Endothelial cell of umbilical vein (primary cell): ENCODE measurements around the gene CCDC73. TPM values are rescaled to one million over a fixed set of nuclear protein-coding genes. Genes with fewer than 3 reads are reported as not detected.

Experiments used
- BruUV-seq: library from RNA; stranded (reverse); fragments of 400-500 nt; replicated peaks from 2 replicates; lab custom pipeline; 2021; lab: Mats Ljungman, UMichigan
- CTCF ChIA-PET: fragments of 300-600, 350-600 bp; sonication (Branson Sonifier 250); formaldehyde crosslinking; loops from one replicate; lab custom pipeline; 2021; ENCODE audit warnings: antibody characterized with exemption, inconsistent platforms; lab: Charles Lee
- POLR2A ChIA-PET: fragments of 300-600, 350-600 bp; sonication (Branson Sonifier 250); formaldehyde crosslinking; loops from one replicate; lab custom pipeline; 2021; ENCODE audit warnings: antibody characterized with exemption, inconsistent platforms; lab: Charles Lee
- DNase-seq: peaks from one replicate; pipeline ENCODE4 v3.0.0-alpha.2; 2011; ENCODE audit warnings: low read depth, low spot score
- FAIRE-seq: peaks from 2 replicates; lab custom pipeline; 2011; peaks lifted over from hg19 to GRCh38; lab: Jason Lieb, UNC
- H2AFZ ChIP-seq: 2 replicates; pipeline ENCODE4 v1.6.0; 2012; ENCODE audit warnings: low read depth, low read length, control low read depth, inconsistent platforms
- H3K27ac ChIP-seq: 2 replicates; pipeline ENCODE4 v1.5.1; 2011; ENCODE audit warnings: low read depth, mild to moderate bottlenecking, control low read depth, low read length, moderate library complexity; ENCODE audit not compliant: insufficient read depth
- H3K27me3 ChIP-seq, 2 experiments: 2 replicates each; pipeline versions ENCODE4 v1.6.0 to v1.6.1; 2011; ENCODE audit warnings: low read length in 2 of 2, mixed read lengths in 1 of 2; ENCODE audit not compliant: control insufficient read depth in 2 of 2, insufficient read depth in 2 of 2
- H3K36me3 ChIP-seq, 2 experiments: 2 replicates in 1 of 2; 3 replicates in 1 of 2; pipeline ENCODE4 v1.5.1; 2011; ENCODE audit warnings: low read length in 2 of 2, mild to moderate bottlenecking in 1 of 2, moderate library complexity in 1 of 2; ENCODE audit not compliant: control insufficient read depth in 2 of 2, insufficient read depth in 2 of 2; ENCODE audit errors: extremely low read depth in 1 of 2
- H3K4me1 ChIP-seq: 3 replicates; pipeline ENCODE4 v1.5.1; 2011; ENCODE audit warnings: mild to moderate bottlenecking, low read length; ENCODE audit not compliant: control insufficient read depth, insufficient read depth; ENCODE audit errors: extremely low read depth
- H3K4me2 ChIP-seq: 2 replicates; pipeline ENCODE4 v1.6.1; 2011; ENCODE audit warnings: low read length, control low read depth, mixed read lengths; ENCODE audit not compliant: insufficient read depth
- H3K4me3 ChIP-seq, 3 experiments: fragments of 200-600 bp in 1 of 3; sonication (generic), shearing (Covaris generic) in 1 of 3; replicated peaks in 1 of 3; 2 replicates each; pipeline ENCODE4 v1.5.1; 2011 to 2016; ENCODE audit warnings: control low read depth in 3 of 3, low read length in 3 of 3, mild to moderate bottlenecking in 2 of 3, inconsistent platforms in 1 of 3, low read depth in 1 of 3, moderate library complexity in 1 of 3; ENCODE audit not compliant: insufficient read depth in 1 of 3
- H3K79me2 ChIP-seq: 2 replicates; pipeline ENCODE4 v1.6.0; 2012; ENCODE audit warnings: low read length, inconsistent platforms; ENCODE audit not compliant: control insufficient read depth, insufficient read depth
- H3K9ac ChIP-seq: replicated peaks from 2 replicates; pipeline ENCODE3; 2011; ENCODE audit warnings: low read length, control low read depth; ENCODE audit not compliant: insufficient read depth; ENCODE audit errors: extremely low read depth
- H3K9me1 ChIP-seq: replicated peaks from 3 replicates; pipeline ENCODE4 v1.6.0; 2011; ENCODE audit warnings: mild to moderate bottlenecking, low read length; ENCODE audit not compliant: control insufficient read depth, insufficient read depth; ENCODE audit errors: extremely low read depth
- H3K9me3 ChIP-seq: replicated peaks from 2 replicates; pipeline ENCODE4 v1.5.1; 2012; ENCODE audit warnings: low read length, inconsistent platforms; ENCODE audit not compliant: control insufficient read depth, insufficient read depth
- H4K20me1 ChIP-seq: replicated peaks from 2 replicates; pipeline ENCODE3; 2011; ENCODE audit warnings: mild to moderate bottlenecking, low read length; ENCODE audit not compliant: control insufficient read depth, insufficient read depth; ENCODE audit errors: extremely low read depth
- EZH2 ChIP-seq: IDR thresholded peaks from 2 replicates; pipeline ENCODE4 v1.6.1; 2012; ENCODE audit warnings: borderline replicate concordance, low read depth, mild to moderate bottlenecking, moderate library complexity, low read length, inconsistent platforms; ENCODE audit not compliant: severe bottlenecking
- FOS ChIP-seq: IDR thresholded peaks from 2 replicates; pipeline ENCODE4 v1.6.1; 2011; ENCODE audit warnings: mild to moderate bottlenecking, low read length, moderate library complexity, borderline replicate concordance; ENCODE audit not compliant: insufficient read depth
- GATA2 ChIP-seq: IDR thresholded peaks from 2 replicates; pipeline ENCODE4 v1.7.0; 2011; ENCODE audit warnings: low read depth, mild to moderate bottlenecking, moderate library complexity, mixed read lengths, low read length; ENCODE audit not compliant: insufficient read length, insufficient read depth
- JUN ChIP-seq: IDR thresholded peaks from 2 replicates; pipeline ENCODE4 v1.6.1; 2011; ENCODE audit warnings: borderline replicate concordance, low read depth; ENCODE audit not compliant: insufficient read length, insufficient read depth
- MYC ChIP-seq: IDR thresholded peaks from one replicate; pipeline ENCODE4 v1.6.1; 2011; ENCODE audit warnings: mild to moderate bottlenecking, low read depth, low read length
- POLR2A ChIP-seq: IDR thresholded peaks from 2 replicates; pipeline ENCODE4 v1.6.1; 2012; ENCODE audit warnings: low read depth, mild to moderate bottlenecking, control low read depth, low read length
- POLR2AphosphoS5 ChIP-seq: IDR thresholded peaks from 2 replicates; pipeline ENCODE4 v1.6.1; 2012; ENCODE audit warnings: low read depth, mild to moderate bottlenecking, control low read depth, low read length, moderate library complexity; ENCODE audit not compliant: insufficient read depth
- dilution Hi-C: fragments of 300-500 bp; cut with MboI; formaldehyde crosslinking; loops from one replicate; pipeline ENCODE4 v1.15.0; 2019; ENCODE audit warnings: low sequenced_read_pairs; ENCODE audit not compliant: extremely low pct_ligation_motif_present
- intact Hi-C: fragments of 100-400 bp; cut with micrococcal nuclease; formaldehyde crosslinking; loops from one replicate; pipeline ENCODE4 v1.10.0; 2022
- polyA plus RNA-seq, 4 experiments: library from polyadenylated mRNA; depleted of rRNA in 3 of 4; stranded (reverse) in 3 of 4; unstranded in 1 of 4; fragments of >200 nt; gene quantifications; 2 replicates each; pipeline versions ENCODE4 v1.2.1 to v1.2.3, GENCODE V29; 2011 to 2012; ENCODE audit warnings: missing spikeins in 1 of 4
- total RNA-seq: library from RNA; stranded (reverse); gene quantifications from 2 replicates; pipeline ENCODE4 v1.2.3, GENCODE V29; 2021
- TF ChIP-seq, protein P1 (sequence below), 2 donors: IDR thresholded peaks; 1 replicate in 1 of 2; 2 replicates in 1 of 2; pipeline ENCODE4 v1.5.1; 2011; ENCODE audit warnings: low read length in 2 of 2, mild to moderate bottlenecking in 2 of 2, moderate library complexity in 2 of 2, control low read depth in 1 of 2, inconsistent platforms in 1 of 2, low read depth in 1 of 2; ENCODE audit not compliant: insufficient read depth in 1 of 2; ENCODE audit errors: extremely low read depth in 1 of 2
- TF ChIP-seq, protein P2 (sequence below): IDR thresholded peaks from 2 replicates; pipeline ENCODE4 v1.6.1; 2011; ENCODE audit not compliant: insufficient read depth, insufficient read length

Gene CCDC73
- total and polyA plus RNA-seq, 2 donors (not counting 3 experiments of a cell fraction or from before 2014, with no cell fraction given): not detected

DNA sequence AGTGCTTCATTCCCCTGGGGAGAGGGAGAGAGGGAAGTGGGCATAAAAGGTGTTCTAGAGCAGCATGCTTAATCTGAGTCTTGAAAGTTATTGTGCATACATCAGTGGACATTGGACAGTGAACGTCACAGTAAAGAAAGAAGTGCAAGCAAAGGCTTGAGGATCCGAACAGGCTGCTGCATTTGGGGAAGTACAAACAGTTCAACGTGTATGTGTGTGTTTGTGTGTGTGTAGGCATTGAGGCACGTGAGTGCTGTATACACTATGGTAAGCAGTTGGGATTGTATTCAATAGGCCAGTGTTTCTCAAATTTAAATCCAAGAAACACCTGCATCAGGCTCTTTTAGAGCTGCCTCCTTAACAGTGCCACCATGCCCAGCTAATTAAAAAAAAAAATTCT, 221.2 kb downstream of the CCDC73 start:
- Histone ChIP-seq H3K9me1 (no peaks in the 10 kb centered on the region), H3K9ac (no peak overlapping the region), H3K4me2 (no peak overlapping the region), H3K9me3 (no peaks in the 10 kb centered on the region), H2AFZ (no peak overlapping the region), H3K4me1 (no peaks in the 10 kb centered on the region), H3K36me3 (no peaks in the 10 kb centered on the region), H3K4me3 (no peak overlapping the region), H3K79me2 (no peaks in the 10 kb centered on the region), H3K27me3 (peaks cover 3 to 4% of the 10 kb centered on the region in 2 experiments), H3K27ac (no peak overlapping the region), H4K20me1 (no peaks in the 10 kb centered on the region)
- BruUV-seq: no TSS peak
- DNase-seq: no peak
- dilution Hi-C loops: no loop called here
- intact Hi-C loops: no loop called here
- TF ChIP-seq, protein P1, sequence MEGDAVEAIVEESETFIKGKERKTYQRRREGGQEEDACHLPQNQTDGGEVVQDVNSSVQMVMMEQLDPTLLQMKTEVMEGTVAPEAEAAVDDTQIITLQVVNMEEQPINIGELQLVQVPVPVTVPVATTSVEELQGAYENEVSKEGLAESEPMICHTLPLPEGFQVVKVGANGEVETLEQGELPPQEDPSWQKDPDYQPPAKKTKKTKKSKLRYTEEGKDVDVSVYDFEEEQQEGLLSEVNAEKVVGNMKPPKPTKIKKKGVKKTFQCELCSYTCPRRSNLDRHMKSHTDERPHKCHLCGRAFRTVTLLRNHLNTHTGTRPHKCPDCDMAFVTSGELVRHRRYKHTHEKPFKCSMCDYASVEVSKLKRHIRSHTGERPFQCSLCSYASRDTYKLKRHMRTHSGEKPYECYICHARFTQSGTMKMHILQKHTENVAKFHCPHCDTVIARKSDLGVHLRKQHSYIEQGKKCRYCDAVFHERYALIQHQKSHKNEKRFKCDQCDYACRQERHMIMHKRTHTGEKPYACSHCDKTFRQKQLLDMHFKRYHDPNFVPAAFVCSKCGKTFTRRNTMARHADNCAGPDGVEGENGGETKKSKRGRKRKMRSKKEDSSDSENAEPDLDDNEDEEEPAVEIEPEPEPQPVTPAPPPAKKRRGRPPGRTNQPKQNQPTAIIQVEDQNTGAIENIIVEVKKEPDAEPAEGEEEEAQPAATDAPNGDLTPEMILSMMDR (IDR thresholded peaks at IDR 0.05; ENCODE audit: extremely low read depth in 1 of 2, insufficient read depth in 1 of 2, low read depth in 1 of 2, low read length in 2 of 2): no peak
- no peak for TF ChIP-seq MYC
- TF ChIP-seq EZH2: no peak
- no peak for TF ChIP-seq FOS
- POLR2A ChIA-PET: no interaction called here
- FAIRE-seq: no peak
- CTCF ChIA-PET: no interaction called here

DNA sequence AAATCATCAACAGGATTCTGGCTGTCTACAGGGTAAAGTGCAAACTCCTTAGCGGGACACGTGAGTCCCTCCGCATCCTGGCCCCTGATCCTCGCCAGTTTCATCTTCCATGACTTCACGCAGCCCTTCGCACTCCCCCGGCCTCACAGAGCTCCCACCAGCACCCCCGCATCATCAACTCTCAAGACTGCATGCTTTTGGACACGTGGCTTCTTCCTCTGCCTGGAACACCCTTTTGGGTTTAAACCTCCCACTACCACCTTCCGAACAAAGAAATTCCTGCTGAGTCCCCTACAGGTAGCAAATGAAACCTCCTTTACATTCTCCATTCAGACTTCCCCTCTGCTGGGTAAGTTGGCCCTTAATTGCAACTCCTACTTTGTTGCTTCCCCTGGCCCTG, 223.4 kb downstream of the CCDC73 start:
- BruUV-seq: no TSS peak
- no peak for DNase-seq
- no peak overlapping the region for H3K4me2 ChIP-seq

More for the DNA sequence above, 223.4 kb downstream of the CCDC73 start:
- ChIA-PET POLR2A (no interaction called here), CTCF (no interaction called here)
- no peak for FAIRE-seq
- Histone ChIP-seq H3K79me2 (no peaks in the 10 kb centered on the region), H4K20me1 (no peaks in the 10 kb centered on the region), H3K27me3 (peaks cover 0 to under 1% of the 10 kb centered on the region in 2 experiments), H3K9me1 (no peaks in the 10 kb centered on the region), H3K9me3 (no peaks in the 10 kb centered on the region), H3K4me3 (no peak overlapping the region), H3K27ac (no peak overlapping the region), H3K9ac (no peak overlapping the region), H2AFZ (no peak overlapping the region), H3K4me1 (no peaks in the 10 kb centered on the region), H3K36me3 (no peaks in the 10 kb centered on the region)
- dilution Hi-C loops: no loop called here
- no peak for TF ChIP-seq MYC
- TF ChIP-seq POLR2A: no peak
- no peak for TF ChIP-seq GATA2
- TF ChIP-seq, protein P1 (IDR thresholded peaks at IDR 0.05; ENCODE audit: extremely low read depth in 1 of 2, insufficient read depth in 1 of 2, low read depth in 1 of 2, low read length in 2 of 2): no peak
- TF ChIP-seq, protein P2, sequence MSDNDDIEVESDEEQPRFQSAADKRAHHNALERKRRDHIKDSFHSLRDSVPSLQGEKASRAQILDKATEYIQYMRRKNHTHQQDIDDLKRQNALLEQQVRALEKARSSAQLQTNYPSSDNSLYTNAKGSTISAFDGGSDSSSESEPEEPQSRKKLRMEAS: no peak
- no peak for TF ChIP-seq JUN
- TF ChIP-seq EZH2: no peak
- TF ChIP-seq FOS: no peak
- no peak for TF ChIP-seq POLR2AphosphoS5
- intact Hi-C loops: no loop called here
